HEK293 (cell line): Measurements from ENCODE around the gene VRK1.

ENCODE experiments used
- CTCF ChIA-PET: fragments of 350-600 bp; formaldehyde crosslinking; extraction: SDS; loops from one replicate; lab custom pipeline; 2021; ENCODE audit warnings: antibody characterized with exemption; lab: Yijun Ruan, JAX
- POLR2A ChIA-PET: fragments of 300-600 bp; formaldehyde crosslinking; extraction: SDS; loops from one replicate; lab custom pipeline; 2020; ENCODE audit warnings: antibody characterized with exemption, inconsistent platforms; lab: Yijun Ruan, JAX
- H3K27ac ChIP-seq: fragments of 200-500 bp; sonication (Bioruptor generic); 2 replicates; pipeline ENCODE4 v1.5.1; 2014; ENCODE audit warnings: low read depth, low read length, control low read depth, inconsistent platforms; ENCODE audit errors: extremely low read depth
- H3K36me3 ChIP-seq, 2 experiments: fragments of 200-500 bp in 1 of 2; sonication (Bioruptor generic) in 1 of 2; 1 replicate in 1 of 2; 2 replicates in 1 of 2; pipeline ENCODE4 v1.5.1; 2014 to 2017; ENCODE audit warnings: inconsistent platforms in 2 of 2, low read length in 2 of 2; ENCODE audit not compliant: control insufficient read depth in 2 of 2, insufficient read depth in 1 of 2
- H3K4me1 ChIP-seq: fragments of 200-500 bp; sonication (Bioruptor generic); 2 replicates; pipeline ENCODE4 v1.5.1; 2014; ENCODE audit warnings: mild to moderate bottlenecking, low read length, inconsistent platforms; ENCODE audit not compliant: control insufficient read depth, insufficient read depth
- H3K4me3 ChIP-seq: 2 replicates; pipeline ENCODE4 v1.5.1; 2011; ENCODE audit warnings: low read depth, mild to moderate bottlenecking, control low read depth, low read length, moderate library complexity
- H3K9me3 ChIP-seq: fragments of 200-500 bp; sonication (Bioruptor generic); 2 replicates; pipeline ENCODE4 v1.5.1; 2014; ENCODE audit warnings: low read depth, low read length, inconsistent platforms; ENCODE audit not compliant: control insufficient read depth, insufficient read depth
- BCL11A ChIP-seq: fragments of 450-650 bp; formaldehyde crosslinking; IDR thresholded peaks from 2 replicates; pipeline ENCODE4 v1.5.1; 2016; ENCODE audit warnings: low read depth, missing biosample characterization, missing genetic modification characterization
- MEIS1 ChIP-seq: sonication (generic); formaldehyde crosslinking; IDR thresholded peaks from 2 replicates; pipeline ENCODE4 v1.8.1; 2022; ENCODE audit warnings: missing genetic modification reagents, mild to moderate bottlenecking, borderline replicate concordance
- MYNN ChIP-seq: fragments of 450-650 bp; formaldehyde crosslinking; IDR thresholded peaks from 2 replicates; pipeline ENCODE4 v1.5.1; 2016; ENCODE audit warnings: missing biosample characterization, missing genetic modification characterization, borderline replicate concordance
- OVOL3 ChIP-seq: fragments of 450-650 bp; formaldehyde crosslinking; IDR thresholded peaks from 2 replicates; pipeline ENCODE4 v1.5.1; 2016; ENCODE audit warnings: missing biosample characterization, missing genetic modification characterization
- PRDM6 ChIP-seq: fragments of 450-650 bp; formaldehyde crosslinking; IDR thresholded peaks from 2 replicates; pipeline ENCODE4 v1.5.1; 2017; ENCODE audit warnings: missing biosample characterization, missing genetic modification characterization
- REPIN1 ChIP-seq: fragments of 450-650 bp; formaldehyde crosslinking; IDR thresholded peaks from 2 replicates; pipeline ENCODE4 v1.5.1; 2017; ENCODE audit warnings: missing biosample characterization, missing genetic modification characterization, low read depth
- ZBTB20 ChIP-seq: fragments of 450-650 bp; formaldehyde crosslinking; IDR thresholded peaks from 2 replicates; pipeline ENCODE4 v1.5.1; 2016; ENCODE audit warnings: missing biosample characterization, missing genetic modification characterization
- ZFP69B ChIP-seq: fragments of 450-650 bp; formaldehyde crosslinking; IDR thresholded peaks from 2 replicates; pipeline ENCODE4 v1.5.1; 2016; ENCODE audit warnings: missing biosample characterization, missing genetic modification characterization
- ZNF501 ChIP-seq: fragments of 450-650 bp; formaldehyde crosslinking; IDR thresholded peaks from 2 replicates; pipeline ENCODE4 v1.5.1; 2016; ENCODE audit warnings: missing biosample characterization, missing genetic modification characterization
- ZNF623 ChIP-seq: fragments of 450-650 bp; formaldehyde crosslinking; IDR thresholded peaks from 2 replicates; pipeline ENCODE4 v1.5.1; 2016; ENCODE audit warnings: missing biosample characterization, missing genetic modification characterization
- ZNF639 ChIP-seq: fragments of 450-650 bp; formaldehyde crosslinking; IDR thresholded peaks from 2 replicates; pipeline ENCODE4 v1.5.1; 2016; ENCODE audit warnings: missing biosample characterization, missing genetic modification characterization
- ZNF645 ChIP-seq: fragments of 450-650 bp; formaldehyde crosslinking; IDR thresholded peaks from 2 replicates; pipeline ENCODE4; 2016; ENCODE audit warnings: missing biosample characterization, missing genetic modification characterization
- ZNF76 ChIP-seq: fragments of 450-650 bp; formaldehyde crosslinking; IDR thresholded peaks from 2 replicates; pipeline ENCODE4; 2016; ENCODE audit warnings: low read depth, missing biosample characterization, missing genetic modification characterization, borderline replicate concordance

Gene VRK1

DNA sequence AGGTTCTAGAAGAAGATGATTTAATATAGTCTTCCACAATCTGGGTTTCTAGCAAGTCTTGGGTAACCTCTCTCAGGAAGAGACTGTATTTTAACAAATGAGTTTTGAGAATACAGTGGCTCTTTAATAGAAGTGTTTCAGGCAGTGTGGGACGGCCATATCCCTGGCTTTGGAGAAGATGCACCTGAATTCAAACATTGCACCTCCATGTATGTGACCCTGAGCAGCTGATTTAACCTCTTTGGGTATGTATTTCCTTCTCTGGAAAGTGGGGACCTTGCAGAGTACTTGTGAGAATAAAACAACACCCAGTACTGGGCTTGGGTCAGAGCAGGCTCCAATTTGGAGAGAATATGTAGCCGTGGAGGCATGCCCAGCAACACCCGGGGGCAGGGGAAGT, 15.8 kb upstream of the VRK1 start:
- CTCF ChIA-PET: no interaction called here
- Histone ChIP-seq H3K4me3 (no peak overlapping the region), H3K36me3 (no peaks in the 10 kb centered on the region), H3K4me1 (no peaks in the 10 kb centered on the region), H3K27ac (no peak overlapping the region), H3K9me3 (no peaks in the 10 kb centered on the region)
- POLR2A ChIA-PET: no interaction called here
- TF ChIP-seq REPIN1 (tag by site-specific recombination) (no peak), OVOL3 (tag by site-specific recombination) (no peak), MEIS1 (CRISPR knock-in tag) (no peak)

DNA sequence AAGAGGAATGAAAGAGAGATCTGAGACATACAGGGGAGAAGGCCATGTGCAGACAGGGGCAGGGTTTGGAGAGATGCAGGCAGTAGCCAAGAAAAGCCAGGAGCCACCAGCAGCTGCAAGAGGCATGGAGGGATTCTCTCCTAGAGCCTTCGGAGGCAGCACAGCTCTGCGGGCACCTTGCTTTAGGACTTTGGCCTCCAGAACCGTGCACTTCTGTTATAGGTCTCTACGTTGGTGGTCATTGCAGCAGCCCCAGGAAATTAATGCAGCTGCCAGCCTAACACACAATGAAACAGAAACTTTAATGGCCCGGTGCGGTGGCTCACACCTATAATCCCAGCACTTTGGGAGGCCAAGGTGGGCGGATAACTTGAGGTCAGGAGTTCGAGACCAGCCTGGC, 14.7 kb upstream of the VRK1 start:
- TF ChIP-seq ZBTB20 (tag by site-specific recombination) (no peak), BCL11A (tag by site-specific recombination) (no peak), ZNF501 (tag by site-specific recombination) (no peak), ZNF645 (tag by site-specific recombination) (no peak), ZNF623 (tag by site-specific recombination) (no peak), ZFP69B (tag by site-specific recombination) (no peak)
- H3K36me3 ChIP-seq: no peaks in the 10 kb centered on the region
- CTCF ChIA-PET: no interaction called here

GRCh38 chr14:96783043-96783914, 13.9 kb upstream of the VRK1 start:
- TF ChIP-seq PRDM6 (tag by site-specific recombination): no peak
- TF ChIP-seq MYNN: no peak
- no peak for TF ChIP-seq ZNF639 (tag by site-specific recombination)
- Histone ChIP-seq H3K27ac (no peak overlapping the region), H3K4me1 (no peaks in the 10 kb centered on the region), H3K4me3 (no peak overlapping the region), H3K36me3 (no peaks in the 10 kb centered on the region), H3K9me3 (no peaks in the 10 kb centered on the region)
- POLR2A ChIA-PET: interaction anchor here (0.7 kb wide), 2 partner anchors 117 to 425 kb away, joined by 5 to 7 read pairs; no protein-coding TSS in a partner anchor
- CTCF ChIA-PET: interaction anchor here (0.6 kb wide), 1 partner anchor 43 kb away, joined by 3 read pairs; no protein-coding TSS in a partner anchor

More for the DNA sequence above, 14.7 kb upstream of the VRK1 start:
- POLR2A ChIA-PET: interaction anchor here (0.7 kb wide), 1 partner anchor 118 kb away, joined by 5 read pairs; no protein-coding TSS in a partner anchor
- Histone ChIP-seq H3K27ac (no peak overlapping the region), H3K4me3 (no peak overlapping the region), H3K4me1 (no peaks in the 10 kb centered on the region), H3K9me3 (no peaks in the 10 kb centered on the region)

GRCh38 chr14:96783915-96784224, 13.3 kb upstream of the VRK1 start:
- H3K4me3 ChIP-seq: no peak overlapping the region
- TF ChIP-seq ZNF76 (no peak), BCL11A (tag by site-specific recombination) (no peak)
- no peaks in the 10 kb centered on the region for H3K4me1 ChIP-seq
- H3K36me3 ChIP-seq: no peaks in the 10 kb centered on the region
- H3K27ac ChIP-seq: no peak overlapping the region
- ChIA-PET CTCF (interaction anchor here (0.6 kb wide), 2 partner anchors 43 kb away, joined by 3 read pairs; no protein-coding TSS in a partner anchor), POLR2A (no interaction called here)
- no peaks in the 10 kb centered on the region for H3K9me3 ChIP-seq
